SH-SY5Y (cell line): ENCODE results near the gene COL19A1.

Source experiments
- GATA2 ChIP-seq: IDR thresholded peaks from 2 replicates; pipeline ENCODE4 v1.6.1; 2011; ENCODE audit warnings: mild to moderate bottlenecking, low read depth, low read length
- GATA3 ChIP-seq: IDR thresholded peaks from 2 replicates; pipeline ENCODE4 v1.6.1; 2011; ENCODE audit warnings: low read depth, mild to moderate bottlenecking, low read length, moderate library complexity

- TF ChIP-seq GATA2 = no peak
- no peak for TF ChIP-seq GATA3
These were observed 216.5 kb downstream of the COL19A1 start for GRCh38 chr6:70082830-70083229.
